Lower leg skin (tissue), 3 donors: ENCODE results near the gene NEK2.

Experiments used
- POLR2A ChIP-seq, 2 donors: fragments of 450-650 bp; IDR thresholded peaks; one replicate each; pipeline ENCODE4 v1.6.1; 2016 to 2017; ENCODE audit warnings: antibody characterized with exemption in 2 of 2, mild to moderate bottlenecking in 1 of 2, moderate library complexity in 1 of 2
- TF ChIP-seq, protein P1 (sequence below), 3 donors: fragments of 450-650 bp; IDR thresholded peaks; one replicate each; pipeline ENCODE4 v1.5.1; 2016; ENCODE audit warnings: antibody characterized with exemption in 3 of 3, mild to moderate bottlenecking in 3 of 3, moderate library complexity in 2 of 3

DNA sequence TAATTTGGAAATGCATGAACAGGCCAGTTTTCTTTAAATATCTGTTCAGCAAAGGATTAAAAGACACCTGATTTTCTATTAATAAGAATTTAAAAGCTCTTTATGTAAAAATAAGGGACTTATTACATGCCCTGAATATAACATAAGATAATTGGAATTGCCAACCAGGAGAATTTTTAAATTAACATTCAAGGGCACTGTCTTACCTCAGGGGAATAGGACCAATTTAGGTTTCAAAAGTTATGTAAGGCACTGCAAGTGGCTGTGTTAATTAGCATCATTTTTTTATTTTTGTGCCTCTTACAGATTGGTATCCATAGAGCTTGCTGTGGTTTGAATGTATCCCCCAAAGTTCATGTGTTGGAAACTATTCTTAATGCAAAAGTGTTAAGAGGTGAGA, 1.3 kb upstream of the NEK2 start:
- TF ChIP-seq, protein P1, sequence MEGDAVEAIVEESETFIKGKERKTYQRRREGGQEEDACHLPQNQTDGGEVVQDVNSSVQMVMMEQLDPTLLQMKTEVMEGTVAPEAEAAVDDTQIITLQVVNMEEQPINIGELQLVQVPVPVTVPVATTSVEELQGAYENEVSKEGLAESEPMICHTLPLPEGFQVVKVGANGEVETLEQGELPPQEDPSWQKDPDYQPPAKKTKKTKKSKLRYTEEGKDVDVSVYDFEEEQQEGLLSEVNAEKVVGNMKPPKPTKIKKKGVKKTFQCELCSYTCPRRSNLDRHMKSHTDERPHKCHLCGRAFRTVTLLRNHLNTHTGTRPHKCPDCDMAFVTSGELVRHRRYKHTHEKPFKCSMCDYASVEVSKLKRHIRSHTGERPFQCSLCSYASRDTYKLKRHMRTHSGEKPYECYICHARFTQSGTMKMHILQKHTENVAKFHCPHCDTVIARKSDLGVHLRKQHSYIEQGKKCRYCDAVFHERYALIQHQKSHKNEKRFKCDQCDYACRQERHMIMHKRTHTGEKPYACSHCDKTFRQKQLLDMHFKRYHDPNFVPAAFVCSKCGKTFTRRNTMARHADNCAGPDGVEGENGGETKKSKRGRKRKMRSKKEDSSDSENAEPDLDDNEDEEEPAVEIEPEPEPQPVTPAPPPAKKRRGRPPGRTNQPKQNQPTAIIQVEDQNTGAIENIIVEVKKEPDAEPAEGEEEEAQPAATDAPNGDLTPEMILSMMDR (IDR thresholded peaks at IDR 0.05), result no peak
- no peak for TF ChIP-seq POLR2A (IDR thresholded peaks at IDR 0.05)
